T-cell (primary cell): ENCODE results near the gene FHIT. TPM values are rescaled to one million over a fixed set of nuclear protein-coding genes. Genes with fewer than 3 reads are reported as not detected.

Experiments
- ATAC-seq, 4 experiments: fragments of 200-7000 bp in 3 of 4; fragments of 150-1000 bp in 1 of 4; cut with Tn5 transposase; replicated peaks in 1 of 4; 1 replicate in 3 of 4; 2 replicates in 1 of 4; pipeline ENCODE4 v1.10.0; 2021; ENCODE audit warnings: moderate library complexity in 3 of 4, mild to moderate bottlenecking in 2 of 4, moderate number of reproducible peaks in 1 of 4
- CTCF ChIA-PET, 2 donors: fragments of 300-600 bp; sonication (Branson Sonifier 250); formaldehyde crosslinking; loops; one replicate each; lab custom pipeline; 2022; ENCODE audit warnings: antibody characterized with exemption in 2 of 2; lab: Charles Lee
- POLR2A ChIA-PET, 2 donors: fragments of 300-600 bp; sonication (Branson Sonifier 250); formaldehyde crosslinking; loops; one replicate each; lab custom pipeline; 2022; ENCODE audit warnings: antibody characterized with exemption in 2 of 2; lab: Charles Lee
- DNase-seq, 35 experiments: peaks; one replicate each; pipeline versions ENCODE4 v3.0.0 to v3.0.0-alpha.2; 2013 to 2023
- H3K27ac ChIP-seq: one replicate; pipeline ENCODE4 v1.5.1; 2013; ENCODE audit warnings: low read length
- H3K27me3 ChIP-seq, 2 experiments: replicated peaks in 1 of 2; 1 replicate in 1 of 2; 2 replicates in 1 of 2; pipeline versions ENCODE4 v1.6.1 to v1.7.0; 2013; ENCODE audit warnings: low read length in 1 of 2, mixed read lengths in 1 of 2; ENCODE audit not compliant: control insufficient read depth in 2 of 2, insufficient read depth in 2 of 2; ENCODE audit errors: extremely low read depth in 1 of 2
- H3K36me3 ChIP-seq, 2 donors: 1 replicate in 1 of 2; 2 replicates in 1 of 2; pipeline versions ENCODE4 v1.6.1 to v1.7.0; 2013; ENCODE audit warnings: low read length in 1 of 2; ENCODE audit not compliant: control insufficient read depth in 2 of 2, insufficient read depth in 1 of 2; ENCODE audit errors: extremely low read depth in 1 of 2
- H3K4me1 ChIP-seq, 2 experiments: 1 replicate in 1 of 2; 2 replicates in 1 of 2; pipeline versions ENCODE4 v1.6.1 to v1.7.0; 2013; ENCODE audit warnings: low read length in 2 of 2, mixed read lengths in 1 of 2; ENCODE audit not compliant: insufficient read depth in 2 of 2, control insufficient read depth in 1 of 2; ENCODE audit errors: extremely low read depth in 1 of 2
- H3K4me3 ChIP-seq, 2 donors: 1 replicate in 1 of 2; 2 replicates in 1 of 2; pipeline versions ENCODE4 v1.5.1 to v1.7.0; 2013; ENCODE audit warnings: mild to moderate bottlenecking in 2 of 2, low read length in 1 of 2, moderate library complexity in 1 of 2; ENCODE audit not compliant: control insufficient read depth in 1 of 2; ENCODE audit errors: extremely low read depth in 1 of 2
- H3K9me3 ChIP-seq: 2 replicates; pipeline ENCODE4 v1.7.0; 2013
- H3K27ac Mint-ChIP-seq, 2 donors: one replicate each; pipeline ENCODE4 v1.8.0; 2020 to 2021; ENCODE audit warnings: mild to moderate bottlenecking in 2 of 2, mixed read lengths in 2 of 2
- H3K27me3 Mint-ChIP-seq, 2 donors: one replicate each; pipeline ENCODE4 v1.8.0; 2021 to 2022; ENCODE audit warnings: mixed read lengths in 2 of 2
- H3K36me3 Mint-ChIP-seq: one replicate; pipeline ENCODE4 v1.8.0; 2021; ENCODE audit warnings: mixed read lengths
- H3K4me1 Mint-ChIP-seq, 3 donors: one replicate each; pipeline ENCODE4 v1.8.0; 2020 to 2022; ENCODE audit warnings: mixed read lengths in 3 of 3, mild to moderate bottlenecking in 1 of 3
- H3K4me3 Mint-ChIP-seq, 3 donors: one replicate each; pipeline ENCODE4 v1.8.0; 2020 to 2022; ENCODE audit warnings: mild to moderate bottlenecking in 3 of 3, mixed read lengths in 3 of 3, moderate library complexity in 3 of 3
- H3K9me3 Mint-ChIP-seq, 3 donors: one replicate each; pipeline ENCODE4 v1.8.0; 2020 to 2022; ENCODE audit warnings: mixed read lengths in 3 of 3
- WGBS: methylation state at CpG from one replicate; pipeline ENCODE4 v1.1.5; 2013; ENCODE audit warnings: missing lambda C conversion rate; ENCODE audit not compliant: insufficient coverage; 5-methylcytosine and 5-hydroxymethylcytosine counted together
- total RNA-seq, 35 experiments: library from RNA in 6 of 35; stranded (reverse) in 6 of 35; fragments of 120-200 nt in 1 of 35; gene quantifications; one replicate each; pipeline versions ENCODE4 v1.2.1 to v1.2.4 and lab custom pipeline; 2013 to 2026

FHIT gene
- total RNA-seq, 5 donors from 2014 or later (not counting 1 experiment from before 2014, with no cell fraction given) = 33.1 to 197 (median 78.3) TPM

DNA sequence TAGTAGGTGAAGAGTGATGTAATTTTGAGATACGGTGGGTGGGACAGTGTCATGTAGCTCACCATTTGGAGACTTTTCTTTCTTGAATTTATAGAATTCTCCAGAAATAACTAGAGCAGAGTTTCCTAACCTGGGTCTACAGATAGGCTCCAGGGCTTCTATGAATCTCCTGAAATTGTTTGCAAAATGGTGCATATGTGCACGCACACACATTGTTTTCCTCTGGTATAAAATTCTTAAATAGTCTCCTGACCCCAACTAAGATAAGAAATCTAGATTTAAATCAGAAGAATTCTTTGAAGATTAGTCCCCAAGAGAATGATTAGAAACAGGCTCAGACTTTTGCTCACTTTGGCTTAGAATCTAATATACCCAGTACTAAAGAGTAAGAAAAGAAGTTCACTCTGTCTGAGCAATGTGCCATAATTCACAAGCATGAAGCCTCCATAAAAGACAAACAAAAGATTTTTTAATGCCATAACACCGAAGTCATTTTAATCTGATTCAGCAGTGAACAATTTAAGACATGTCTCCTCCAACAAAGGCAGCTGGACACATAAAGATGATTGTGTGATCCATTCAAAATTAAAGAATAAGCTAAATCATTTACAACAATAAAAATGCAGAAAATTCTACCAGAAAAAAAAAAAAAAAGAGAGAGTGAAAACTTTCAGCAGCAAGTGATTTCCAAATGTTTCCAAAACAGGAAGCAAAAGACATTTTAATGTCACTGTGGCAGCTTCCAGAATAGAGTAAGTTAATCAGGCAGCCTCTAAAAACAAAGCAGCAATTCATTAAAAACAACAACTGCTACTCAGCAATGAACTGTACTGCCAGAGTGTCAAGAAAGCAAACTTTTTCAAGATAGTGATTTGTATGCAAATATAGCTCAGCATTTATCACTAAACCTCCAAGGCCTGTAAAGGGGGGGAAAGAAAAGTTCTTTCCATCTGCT is 1225.9 kb downstream of the FHIT start:
- peaks cover 24% of the 10 kb centered on the region for H3K36me3 Mint-ChIP-seq
- Histone ChIP-seq H3K4me1 (peaks cover 11 to 42% of the 10 kb centered on the region in 2 experiments), H3K4me3 (no peak overlapping the region), H3K27ac (no peak overlapping the region), H3K36me3 (no peaks in the 10 kb centered on the region), H3K9me3 (no peaks in the 10 kb centered on the region), H3K27me3 (no peaks in the 10 kb centered on the region)
- peak in 1 of 4 experiments; percentile 47 for ATAC-seq
- POLR2A ChIA-PET = interaction anchor here (0.5 to 1.3 kb wide), 7 partner anchors 12 to 1224 kb away, joined by 3 to 5 read pairs (median 4); no protein-coding TSS in a partner anchor
- H3K4me3 Mint-ChIP-seq = peak overlapping the region in 2 of 3 donors; percentile 10 to 61
- H3K4me1 Mint-ChIP-seq = peaks cover 52 to 87% (median 85%) of the 10 kb centered on the region in 3 donors
- H3K27ac Mint-ChIP-seq = peak overlapping the region; percentile 35 to 90
- no peaks in the 10 kb centered on the region for H3K27me3 Mint-ChIP-seq
- no peak for DNase-seq
- WGBS = no CpG with 5 or more reads among the region's 3 CpGs
- H3K9me3 Mint-ChIP-seq = no peaks in the 10 kb centered on the region
- CTCF ChIA-PET = interaction anchor here in 1 of 2 donors (0.7 kb wide), 1 partner anchor 30 kb away, joined by 6 read pairs; no protein-coding TSS in a partner anchor

DNA sequence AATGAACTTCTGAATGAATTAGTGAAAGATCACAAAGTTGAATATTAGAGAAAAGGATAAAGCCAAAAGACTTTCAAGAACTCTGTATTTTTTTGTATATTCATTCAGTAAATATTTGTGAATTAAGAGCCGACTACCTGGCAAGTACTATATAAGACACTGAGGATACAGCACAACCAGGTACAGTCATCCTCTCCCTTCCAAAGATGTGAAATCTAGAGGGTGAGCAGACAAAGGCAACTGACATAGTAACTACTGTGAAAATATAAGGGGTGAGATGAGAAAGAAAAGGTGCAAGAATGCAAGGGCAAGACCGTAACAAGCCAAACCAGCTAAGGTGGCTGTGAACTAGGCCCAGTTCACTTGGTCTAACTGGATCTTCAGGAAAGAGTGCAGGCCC is 1226.9 kb downstream of the FHIT start:
- Histone ChIP-seq H3K27ac (no peak overlapping the region), H3K9me3 (no peaks in the 10 kb centered on the region), H3K4me1 (peaks cover 15 to 38% of the 10 kb centered on the region in 2 experiments), H3K36me3 (no peaks in the 10 kb centered on the region), H3K27me3 (no peaks in the 10 kb centered on the region), H3K4me3 (no peak overlapping the region)
- H3K27ac Mint-ChIP-seq = peak overlapping the region; percentile 35 to 90
- H3K4me3 Mint-ChIP-seq = peak overlapping the region in 1 of 3 donors; percentile 61
- peaks cover 47 to 81% (median 75%) of the 10 kb centered on the region in 3 donors for H3K4me1 Mint-ChIP-seq
- CTCF ChIA-PET = no interaction called here
- 100% methylated on average over 1 of the region's 2 CpGs for WGBS
- no peaks in the 10 kb centered on the region for H3K9me3 Mint-ChIP-seq
- H3K27me3 Mint-ChIP-seq = no peaks in the 10 kb centered on the region
- H3K36me3 Mint-ChIP-seq = peaks cover 24% of the 10 kb centered on the region
- no peak for ATAC-seq
- POLR2A ChIA-PET = interaction anchor here in 1 of 2 donors (0.7 kb wide), 1 partner anchor 17 kb away, joined by 3 read pairs; no protein-coding TSS in a partner anchor
- DNase-seq = no peak

DNA sequence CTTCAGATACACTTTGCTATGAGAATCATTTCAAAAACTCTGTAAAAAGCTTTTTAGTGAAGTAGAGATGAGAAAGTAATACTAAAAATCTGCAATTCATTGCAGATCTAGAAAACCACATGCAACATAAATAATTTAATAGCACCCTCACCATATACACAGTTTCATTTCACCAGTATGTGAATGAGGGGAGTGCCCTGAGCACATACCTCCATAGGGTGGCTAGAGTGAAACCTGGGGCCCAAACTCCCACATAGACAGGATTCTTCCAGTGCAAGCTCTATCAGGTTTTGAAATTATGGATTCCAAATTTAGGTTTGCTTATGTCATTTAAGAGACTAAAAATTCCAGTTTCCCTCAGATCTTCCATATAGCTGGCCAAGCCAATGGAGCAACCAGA is 1228.1 kb downstream of the FHIT start:
- peak overlapping the region; percentile 1 to 90 for H3K27ac Mint-ChIP-seq
- peaks cover 0 to 4% (median 3%) of the 10 kb centered on the region in 3 donors for H3K9me3 Mint-ChIP-seq
- POLR2A ChIA-PET = interaction anchor here in 1 of 2 donors (0.7 kb wide), 1 partner anchor 11 kb away, joined by 3 read pairs; no protein-coding TSS in a partner anchor
- CTCF ChIA-PET = no interaction called here
- peaks cover 45 to 79% (median 72%) of the 10 kb centered on the region in 3 donors for H3K4me1 Mint-ChIP-seq
- H3K4me1 ChIP-seq = peaks cover 23 to 35% of the 10 kb centered on the region in 2 experiments
- no peak overlapping the region for H3K27ac ChIP-seq
- H3K4me3 Mint-ChIP-seq = peak overlapping the region in 1 of 3 donors; percentile 61
- no peaks in the 10 kb centered on the region for H3K36me3 ChIP-seq
- no peak for ATAC-seq
- no peaks in the 10 kb centered on the region for H3K9me3 ChIP-seq
- peaks cover 30% of the 10 kb centered on the region for H3K36me3 Mint-ChIP-seq
- DNase-seq = no peak
- no peaks in the 10 kb centered on the region for H3K27me3 ChIP-seq
- H3K27me3 Mint-ChIP-seq = no peaks in the 10 kb centered on the region
- no peak overlapping the region for H3K4me3 ChIP-seq

DNA sequence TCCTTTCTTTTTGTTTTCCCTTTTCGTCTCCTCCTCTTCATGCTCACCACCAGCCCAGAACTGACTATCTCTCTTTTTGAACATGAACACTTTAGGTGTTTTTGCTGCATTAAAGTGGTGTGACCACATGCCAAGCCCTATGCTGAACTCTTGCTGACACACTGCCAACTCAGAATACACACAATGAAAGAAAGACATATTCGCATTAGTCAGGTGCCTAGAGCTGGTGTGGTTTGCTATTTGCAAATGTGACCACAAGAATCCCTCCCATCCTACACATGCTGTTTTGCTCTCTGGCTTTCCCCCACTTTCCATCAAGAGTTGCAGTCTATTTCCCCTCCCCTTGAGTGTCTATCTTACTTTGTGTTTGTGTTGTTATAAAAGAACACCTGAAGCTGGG is 1233.6 kb downstream of the FHIT start:
- WGBS = 20% methylated on average over 1 of the region's 2 CpGs
- CTCF ChIA-PET = no interaction called here
- peak overlapping the region in 2 of 3 donors; percentile 45 to 60 for H3K4me3 Mint-ChIP-seq
- peaks cover 4 to 15% (median 9%) of the 10 kb centered on the region in 3 donors for H3K9me3 Mint-ChIP-seq
- Histone ChIP-seq H3K36me3 (no peaks in the 10 kb centered on the region), H3K27me3 (no peaks in the 10 kb centered on the region), H3K9me3 (peaks cover 2% of the 10 kb centered on the region), H3K4me3 (peak overlapping the region in 1 of 2 donors; percentile 21), H3K27ac (peak overlapping the region; percentile 71), H3K4me1 (peaks cover 32 to 40% of the 10 kb centered on the region in 2 experiments)
- ATAC-seq (peak; percentile 90 to 94 (median 92)), DNase-seq (peak in 33 of 35 experiments; percentile 18 to 80 (median 49))
- H3K27ac Mint-ChIP-seq = peak overlapping the region; percentile 92 to 98
- peaks cover 47% of the 10 kb centered on the region for H3K36me3 Mint-ChIP-seq
- POLR2A ChIA-PET = no interaction called here
- no peaks in the 10 kb centered on the region for H3K27me3 Mint-ChIP-seq
- peaks cover 56 to 79% (median 71%) of the 10 kb centered on the region in 3 donors for H3K4me1 Mint-ChIP-seq

DNA sequence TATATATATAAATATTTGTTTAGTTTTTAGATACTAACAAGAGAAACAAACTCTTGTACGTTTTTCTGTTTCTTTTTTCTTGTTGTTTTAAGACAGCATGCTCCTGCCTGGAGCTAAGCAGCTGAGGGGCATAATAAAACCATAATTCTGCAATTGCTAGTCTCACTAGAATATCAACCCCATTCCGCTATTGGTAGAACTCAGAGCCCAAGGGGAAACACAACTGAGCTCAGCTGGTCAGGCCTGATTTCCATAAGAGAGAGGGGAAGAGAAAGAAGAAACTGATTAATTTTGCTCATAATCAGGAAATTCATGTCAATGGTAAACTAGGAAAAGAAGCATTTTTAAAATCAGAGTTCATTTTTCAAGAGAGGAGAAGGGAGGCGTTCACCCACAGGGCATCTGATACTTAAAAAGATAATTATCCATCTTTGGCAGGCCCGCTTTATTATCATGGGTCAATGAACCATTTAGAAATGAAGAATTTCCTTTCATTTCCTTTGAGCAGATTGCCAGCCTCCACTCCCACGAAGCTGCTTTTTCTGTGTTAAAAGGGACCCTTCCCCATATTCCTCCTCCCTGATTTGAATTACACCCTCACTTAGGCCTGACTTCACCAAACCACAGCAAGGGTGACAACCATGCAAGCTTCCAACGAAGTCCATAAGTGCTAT is 1236.1 kb downstream of the FHIT start:
- CTCF ChIA-PET = interaction anchor here in 1 of 2 donors (0.5 kb wide), 1 partner anchor 246 kb away, joined by 3 read pairs; no protein-coding TSS in a partner anchor
- Mint-ChIP-seq H3K36me3 (peaks cover 34% of the 10 kb centered on the region), H3K4me3 (peak overlapping the region in 1 of 3 donors; percentile 29), H3K9me3 (peaks cover 4 to 19% (median 12%) of the 10 kb centered on the region in 3 donors), H3K27me3 (no peaks in the 10 kb centered on the region), H3K4me1 (peaks cover 74 to 87% (median 82%) of the 10 kb centered on the region in 3 donors), H3K27ac (peak overlapping the region; percentile 82 to 86)
- peaks cover 55 to 58% of the 10 kb centered on the region in 2 experiments for H3K4me1 ChIP-seq
- POLR2A ChIA-PET = no interaction called here
- H3K27me3 ChIP-seq = no peaks in the 10 kb centered on the region
- no peak overlapping the region for H3K27ac ChIP-seq
- no peak for DNase-seq
- 100% methylated on average over 1 of the region's 6 CpGs for WGBS
- ATAC-seq = no peak
- peaks cover 2% of the 10 kb centered on the region for H3K9me3 ChIP-seq
- H3K4me3 ChIP-seq = no peak overlapping the region
- no peaks in the 10 kb centered on the region for H3K36me3 ChIP-seq
